GM12878 (cell line): ENCODE measurements around the gene SGMS1. TPM values are rescaled to one million over a fixed set of nuclear protein-coding genes. Genes with fewer than 3 reads are reported as not detected.

Experiments
- ATAC-seq: fragments of 200-7000 bp; cut with Tn5 transposase; 3 replicates; pipeline ENCODE4 v1.9.1; 2020; ENCODE audit warnings: mild to moderate bottlenecking, moderate library complexity
- BruUV-seq: library from RNA; stranded (reverse); fragments of 400-500 nt; replicated peaks from 2 replicates; lab custom pipeline; 2021; lab: Mats Ljungman, UMichigan
- CTCF ChIA-PET: fragments of 300-600 bp; sonication (Branson Sonifier 250); formaldehyde crosslinking; extraction: SDS; loops from one replicate; lab custom pipeline; 2021; ENCODE audit warnings: inconsistent platforms; lab: Yijun Ruan, JAX
- POLR2A ChIA-PET: fragments of 350-600 bp; formaldehyde crosslinking; extraction: SDS; loops from one replicate; lab custom pipeline; 2021; ENCODE audit warnings: inconsistent platforms; lab: Charles Lee
- RAD21 ChIA-PET: fragments of 300-600 bp; sonication (Branson Sonifier 250); formaldehyde crosslinking; loops from one replicate; lab custom pipeline; 2023; ENCODE audit warnings: antibody characterized with exemption; ENCODE audit not compliant: unreplicated experiment; lab: Charles Lee
- SMC1A ChIA-PET: fragments of 300-600 bp; sonication (Branson Sonifier 250); formaldehyde crosslinking; loops from one replicate; lab custom pipeline; 2023; ENCODE audit not compliant: unreplicated experiment, uncharacterized antibody; lab: Charles Lee
- DNase-seq: peaks from one replicate; pipeline ENCODE4 v3.0.0-alpha.2; 2011; ENCODE audit warnings: low read depth, low spot score
- FAIRE-seq: peaks from 3 replicates; lab custom pipeline; 2011; peaks lifted over from hg19 to GRCh38; lab: Jason Lieb, UNC
- H2AFZ ChIP-seq: 2 replicates; pipeline ENCODE4 v1.6.0; 2011; ENCODE audit warnings: low read depth, low read length, control low read depth; ENCODE audit not compliant: control insufficient read depth
- H3K27ac ChIP-seq: 2 replicates; pipeline ENCODE4 v1.5.1; 2011; ENCODE audit warnings: control low read depth; ENCODE audit not compliant: control insufficient read depth, insufficient read depth
- H3K27me3 ChIP-seq, 2 experiments: replicated peaks in 1 of 2; 2 replicates each; pipeline versions ENCODE4 v1.6.0 to v1.6.1; 2011; ENCODE audit warnings: low read length in 1 of 2; ENCODE audit not compliant: control insufficient read depth in 2 of 2, insufficient read depth in 2 of 2
- H3K36me3 ChIP-seq, 2 experiments: 2 replicates each; pipeline ENCODE4 v1.5.1; 2011; ENCODE audit warnings: low read length in 1 of 2; ENCODE audit not compliant: control insufficient read depth in 2 of 2, insufficient read depth in 2 of 2
- H3K4me1 ChIP-seq: 2 replicates; pipeline ENCODE4 v1.6.1; 2011; ENCODE audit warnings: mild to moderate bottlenecking, low read length, moderate library complexity, mixed read lengths; ENCODE audit not compliant: control insufficient read depth, insufficient read depth
- H3K4me2 ChIP-seq: 2 replicates; pipeline ENCODE4 v1.6.0; 2011; ENCODE audit warnings: control low read depth; ENCODE audit not compliant: control insufficient read depth, insufficient read depth
- H3K4me3 ChIP-seq: fragments of 200-600 bp; sonication (generic); 2 replicates; pipeline ENCODE4 v1.5.1; 2016
- H3K79me2 ChIP-seq: 2 replicates; pipeline ENCODE4 v1.6.0; 2011; ENCODE audit warnings: low read length; ENCODE audit not compliant: control insufficient read depth, insufficient read depth
- H3K9ac ChIP-seq: 2 replicates; pipeline ENCODE4 v1.8.0; 2011; ENCODE audit warnings: low read length, control low read depth, mixed read lengths; ENCODE audit not compliant: control insufficient read depth, insufficient read depth
- H3K9me3 ChIP-seq: replicated peaks from 3 replicates; pipeline ENCODE4 v1.5.1; 2011; ENCODE audit warnings: mild to moderate bottlenecking, low read length; ENCODE audit not compliant: control insufficient read depth, insufficient read depth
- H4K20me1 ChIP-seq: 2 replicates; pipeline ENCODE4 v1.6.0; 2011; ENCODE audit not compliant: control insufficient read depth, insufficient read depth
- EED ChIP-seq: sonication (generic); IDR thresholded peaks from 2 replicates; pipeline ENCODE4 v1.6.1; 2016; ENCODE audit warnings: antibody characterized with exemption, low read depth
- EZH2 ChIP-seq: IDR thresholded peaks from 2 replicates; pipeline ENCODE4 v1.6.1; 2012; ENCODE audit warnings: low read depth, mild to moderate bottlenecking, control low read depth, inconsistent platforms, low read length, borderline replicate concordance; ENCODE audit not compliant: control insufficient read depth
- IKZF1 ChIP-seq: fragments of 450-650 bp; conservative IDR thresholded peaks from 2 replicates; pipeline ENCODE4 v1.6.1; 2017; ENCODE audit warnings: antibody characterized with exemption, mild to moderate bottlenecking
- NBN ChIP-seq: fragments of 450-650 bp; IDR thresholded peaks from 2 replicates; pipeline ENCODE4 v1.6.1; 2016
- NFYB ChIP-seq: IDR thresholded peaks from 2 replicates; pipeline ENCODE4 v1.6.1; 2011; ENCODE audit warnings: low read depth, mild to moderate bottlenecking, low read length, improper control_type of control experiment, moderate library complexity; ENCODE audit not compliant: insufficient read depth
- PAX5 ChIP-seq: IDR thresholded peaks from 2 replicates; pipeline ENCODE4 v1.6.1; 2011; ENCODE audit warnings: low read depth, low read length, borderline replicate concordance
- RELB ChIP-seq: fragments of 450-650 bp; IDR thresholded peaks from 2 replicates; pipeline ENCODE4 v1.6.1; 2017; ENCODE audit warnings: low read depth, mild to moderate bottlenecking, moderate library complexity
- SIX5 ChIP-seq: IDR thresholded peaks from 2 replicates; pipeline ENCODE4 v1.6.1; 2011; ENCODE audit warnings: mild to moderate bottlenecking, low read depth, low read length, moderate library complexity; ENCODE audit not compliant: severe bottlenecking
- SMC3 ChIP-seq: IDR thresholded peaks from 2 replicates; pipeline ENCODE4 v1.6.1; 2011; ENCODE audit warnings: low read length, improper control_type of control experiment, borderline replicate concordance
- ZNF207 ChIP-seq: fragments of 450-650 bp; IDR thresholded peaks from 2 replicates; pipeline ENCODE4 v1.6.1; 2014; ENCODE audit warnings: antibody characterized with exemption, mild to moderate bottlenecking, borderline replicate concordance
- ZNF217 ChIP-seq: fragments of 450-650 bp; IDR thresholded peaks from 2 replicates; pipeline ENCODE4 v1.6.1; 2017; ENCODE audit warnings: antibody characterized with exemption, mild to moderate bottlenecking
- WGBS: methylation state at CpG from one replicate; pipeline ENCODE4 v1.1.6; 2016; ENCODE audit warnings: low lambda C conversion rate; ENCODE audit not compliant: insufficient replicate concordance, insufficient coverage; ENCODE audit errors: missing lambda C conversion rate; 5-methylcytosine and 5-hydroxymethylcytosine counted together
- in situ Hi-C: fragments of 300-500 bp; cut with MboI; formaldehyde crosslinking; loops from 9 replicates; pipeline ENCODE4 v1.14.3; 2018; ENCODE audit warnings: mixed read lengths
- intact Hi-C: fragments of 100-400 bp; cut with micrococcal nuclease; formaldehyde crosslinking; loops from one replicate; pipeline ENCODE4 v1.14.2; 2022; ENCODE audit not compliant: unreplicated experiment
- polyA plus RNA-seq, 11 experiments: library from polyadenylated mRNA; depleted of rRNA in 4 of 11; unstranded in 6 of 11; stranded (reverse) in 5 of 11; fragments of >200 nt; fragmentation: Nextera tagmentation in 4 of 11; fragmentation: Illumina TruSeq in 1 of 11; extraction: Ambion mirVana in 4 of 11; extraction: Trizol in 1 of 11; gene quantifications; 1 replicate in 1 of 11; 2 replicates in 10 of 11; pipeline versions ENCODE4 v1.2.1 to v1.2.3, GENCODE V29; 2011 to 2016; ENCODE audit warnings: inconsistent platforms in 2 of 11, missing spikeins in 2 of 11, low read depth in 1 of 11
- total RNA-seq, 4 experiments: library from RNA; depleted of rRNA in 3 of 4; stranded (reverse); fragments of >200 nt in 3 of 4; fragmentation: Illumina TruSeq in 1 of 4; extraction: Trizol in 1 of 4; gene quantifications; 2 replicates each; pipeline versions ENCODE4 v1.2.1 to v1.2.3, GENCODE V29; 2013 to 2021

SGMS1 gene
- total and polyA plus RNA-seq, 10 of the 15 experiments (the other 5 are each of a cell fraction or from before 2014, with no cell fraction given), result 1.4 to 14.5 (median 4.9) TPM

- no peaks in the 10 kb centered on the region for H4K20me1 ChIP-seq
- ATAC-seq (no peak), DNase-seq (no peak), FAIRE-seq (no peak)
- H3K4me2 ChIP-seq, result peak overlapping the region; percentile 89
- ChIA-PET CTCF (interaction anchor here (0.6 to 3.3 kb wide), 19 partner anchors 8 to 220 kb away, joined by 3 to 23 read pairs (median 4); partner anchors contain the start of gene SGMS1), POLR2A (interaction anchor here (0.6 to 3.6 kb wide), 15 partner anchors 11 to 289 kb away, joined by 3 to 24 read pairs (median 4); partner anchors contain the start of gene SGMS1), SMC1A (interaction anchor here (0.7 to 3.6 kb wide), 44 partner anchors 8 to 253 kb away, joined by 3 to 50 read pairs (median 6); partner anchors contain the start of gene SGMS1), RAD21 (interaction anchor here (0.8 to 3.2 kb wide), 26 partner anchors 8 to 251 kb away, joined by 3 to 32 read pairs (median 6); no protein-coding TSS in a partner anchor)
- H3K27me3 ChIP-seq, result no peaks in the 10 kb centered on the region
- intact Hi-C loops (no loop called here), in situ Hi-C loops (no loop called here)
- peaks cover 52% of the 10 kb centered on the region for H3K4me1 ChIP-seq
- WGBS, result 0% methylated on average over 1 of the region's 1 CpG
- no peaks in the 10 kb centered on the region for H3K9me3 ChIP-seq
- H3K4me3 ChIP-seq, result peak overlapping the region; percentile 3; the same call in 1 of the 2 replicates
- peak overlapping the region; percentile 41 for H3K27ac ChIP-seq
- H3K9ac ChIP-seq, result peak overlapping the region; percentile 36; the same call in 1 of the 2 replicates
- TF ChIP-seq EZH2, result no peak
- peak; percentile 2 for TF ChIP-seq SIX5
- 0 out of 2 replicates have a peak, but pooled peaks have one; percentile 4 for TF ChIP-seq SMC3
- H3K36me3 ChIP-seq, result no peaks in the 10 kb centered on the region; a peak in 1 of 4 replicates
- peaks cover 4% of the 10 kb centered on the region for H3K79me2 ChIP-seq
- no TSS peak for BruUV-seq
- H2AFZ ChIP-seq, result no peak overlapping the region
These were observed 111.6 kb downstream of the SGMS1 start for GRCh38 chr10:50512214-50512595.

GRCh38 chr10:50511492-50512213 is 112.1 kb downstream of the SGMS1 start:
- H3K27ac ChIP-seq, result peak overlapping the region; percentile 41
- FAIRE-seq (peak; percentile 23), DNase-seq (peak; percentile 93), ATAC-seq (peak; percentile 51)
- no peaks in the 10 kb centered on the region for H4K20me1 ChIP-seq
- SMC1A ChIA-PET, result interaction anchor here (0.8 to 3.6 kb wide), 29 partner anchors 7 to 148 kb away, joined by 3 to 50 read pairs (median 9); partner anchors contain the start of gene SGMS1
- whole genome bisulfite sequencing, result under 1% methylated on average over 5 of the region's 5 CpGs
- no peaks in the 10 kb centered on the region for H3K9me3 ChIP-seq
- H3K4me2 ChIP-seq, result peak overlapping the region; percentile 89
- no peaks in the 10 kb centered on the region for H3K27me3 ChIP-seq
- CTCF ChIA-PET, result interaction anchor here (0.6 to 3.3 kb wide), 13 partner anchors 8 to 139 kb away, joined by 3 to 23 read pairs (median 8); partner anchors contain the start of gene SGMS1
- H3K9ac ChIP-seq, result peak overlapping the region; percentile 36; the same call in 1 of the 2 replicates
- peaks cover 58% of the 10 kb centered on the region for H3K4me1 ChIP-seq
- no peaks in the 10 kb centered on the region for H3K36me3 ChIP-seq
- H3K79me2 ChIP-seq, result peaks cover 7% of the 10 kb centered on the region
- no peak overlapping the region for H2AFZ ChIP-seq
- RAD21 ChIA-PET, result interaction anchor here (1.0 to 3.2 kb wide), 21 partner anchors 8 to 165 kb away, joined by 3 to 32 read pairs (median 6); no protein-coding TSS in a partner anchor
- POLR2A ChIA-PET, result interaction anchor here (0.8 to 3.6 kb wide), 10 partner anchors 10 to 137 kb away, joined by 3 to 24 read pairs (median 4); partner anchors contain the start of gene SGMS1
- TSS peak; percentile 15 for BruUV-seq
- intact Hi-C loops (no loop called here), in situ Hi-C loops (no loop called here)
- no peak overlapping the region for H3K4me3 ChIP-seq
- TF ChIP-seq IKZF1 (peak; percentile 40), ZNF207 (no peak), EED (0 out of 2 replicates have a peak, but pooled peaks have one; percentile 50), PAX5 (0 out of 2 replicates have a peak, but pooled peaks have one; percentile 26), NFYB (no peak), NBN (no peak), ZNF217 (peak; percentile 32; the same call in 1 of the 2 replicates), RELB (peak; percentile 44; the same call in 1 of the 2 replicates), SMC3 (no peak)
